GM19467 (cell line): ENCODE data around the gene FAM151B.

Experiments
- ATAC-seq: cut with Tn5 transposase; IDR thresholded peaks from one replicate; pipeline ENCODE4 v1.9.1; 2021; ENCODE audit warnings: mild to moderate bottlenecking, moderate library complexity; ENCODE audit not compliant: unreplicated experiment

FAM151B gene

GRCh38 chr5:80502800-80503199, 14.9 kb downstream of the FAM151B start:
- no peak for ATAC-seq

- ATAC-seq = no peak
These were observed 15.7 kb downstream of the FAM151B start for GRCh38 chr5:80503641-80504040.

- no peak for ATAC-seq
These were observed 16.9 kb downstream of the FAM151B start for GRCh38 chr5:80504833-80505232.

GRCh38 chr5:80507663-80508062, 19.8 kb downstream of the FAM151B start:
- ATAC-seq = no peak

GRCh38 chr5:80508844-80509243, 20.9 kb downstream of the FAM151B start:
- ATAC-seq = no peak

- no peak for ATAC-seq
These were observed 21.5 kb downstream of the FAM151B start for GRCh38 chr5:80509362-80509761.

- no peak for ATAC-seq
These were observed 28.9 kb downstream of the FAM151B start for GRCh38 chr5:80516826-80517225.

GRCh38 chr5:80540691-80541090, 52.8 kb downstream of the FAM151B start:
- ATAC-seq = no peak

- no peak for ATAC-seq
These were observed 53.5 kb downstream of the FAM151B start for GRCh38 chr5:80541392-80541791.

- no peak for ATAC-seq
These were observed 66.7 kb downstream of the FAM151B start for GRCh38 chr5:80554646-80555045.

- ATAC-seq = no peak
These were observed 67.2 kb downstream of the FAM151B start for GRCh38 chr5:80555099-80555498.

GRCh38 chr5:80559244-80559643, 71.3 kb downstream of the FAM151B start:
- no peak for ATAC-seq

GRCh38 chr5:80565330-80565729, 77.4 kb downstream of the FAM151B start:
- no peak for ATAC-seq

- ATAC-seq = no peak
These were observed 78.9 kb downstream of the FAM151B start for GRCh38 chr5:80566711-80567259.

GRCh38 chr5:80568251-80568650, 80.4 kb downstream of the FAM151B start:
- no peak for ATAC-seq

- no peak for ATAC-seq
These were observed 81.4 kb downstream of the FAM151B start for GRCh38 chr5:80569086-80569960.

GRCh38 chr5:80569961-80570786, 82.3 kb downstream of the FAM151B start, which contains the start of gene ANKRD34B:
Gene ANKRD34B, minus strand, starts transcription at chr5:80570280. Its CDS starts 10,261 bp downstream, at chr5:80560019.
- ATAC-seq = no peak

GRCh38 chr5:80573062-80573461, 85.2 kb downstream of the FAM151B start:
- ATAC-seq = no peak

- no peak for ATAC-seq
These were observed 88.5 kb downstream of the FAM151B start for GRCh38 chr5:80576383-80576782.

GRCh38 chr5:80577707-80578106, 89.8 kb downstream of the FAM151B start:
- no peak for ATAC-seq

GRCh38 chr5:80579050-80579449, 91.2 kb downstream of the FAM151B start:
- no peak for ATAC-seq
